Endothelial cell of umbilical vein (primary cell): ENCODE data around the gene ZBTB7A. TPM values are rescaled to one million over a fixed set of nuclear protein-coding genes. Genes with fewer than 3 reads are reported as not detected.

Experiments
- BruUV-seq: library from RNA; stranded (reverse); fragments of 400-500 nt; replicated peaks from 2 replicates; lab custom pipeline; 2021; lab: Mats Ljungman, UMichigan
- CTCF ChIA-PET: fragments of 300-600, 350-600 bp; sonication (Branson Sonifier 250); formaldehyde crosslinking; loops from one replicate; lab custom pipeline; 2021; ENCODE audit warnings: antibody characterized with exemption, inconsistent platforms; lab: Charles Lee
- POLR2A ChIA-PET: fragments of 300-600, 350-600 bp; sonication (Branson Sonifier 250); formaldehyde crosslinking; loops from one replicate; lab custom pipeline; 2021; ENCODE audit warnings: antibody characterized with exemption, inconsistent platforms; lab: Charles Lee
- DNase-seq: peaks from one replicate; pipeline ENCODE4 v3.0.0-alpha.2; 2011; ENCODE audit warnings: low read depth, low spot score
- FAIRE-seq: peaks from 2 replicates; lab custom pipeline; 2011; peaks lifted over from hg19 to GRCh38; lab: Jason Lieb, UNC
- H2AFZ ChIP-seq: 2 replicates; pipeline ENCODE4 v1.6.0; 2012; ENCODE audit warnings: low read depth, low read length, control low read depth, inconsistent platforms
- H3K27ac ChIP-seq: 2 replicates; pipeline ENCODE4 v1.5.1; 2011; ENCODE audit warnings: low read depth, mild to moderate bottlenecking, control low read depth, low read length, moderate library complexity; ENCODE audit not compliant: insufficient read depth
- H3K27me3 ChIP-seq, 2 experiments: 2 replicates each; pipeline versions ENCODE4 v1.6.0 to v1.6.1; 2011; ENCODE audit warnings: low read length in 2 of 2, mixed read lengths in 1 of 2; ENCODE audit not compliant: control insufficient read depth in 2 of 2, insufficient read depth in 2 of 2
- H3K36me3 ChIP-seq, 2 experiments: 2 replicates in 1 of 2; 3 replicates in 1 of 2; pipeline ENCODE4 v1.5.1; 2011; ENCODE audit warnings: low read length in 2 of 2, mild to moderate bottlenecking in 1 of 2, moderate library complexity in 1 of 2; ENCODE audit not compliant: control insufficient read depth in 2 of 2, insufficient read depth in 2 of 2; ENCODE audit errors: extremely low read depth in 1 of 2
- H3K4me1 ChIP-seq: 3 replicates; pipeline ENCODE4 v1.5.1; 2011; ENCODE audit warnings: mild to moderate bottlenecking, low read length; ENCODE audit not compliant: control insufficient read depth, insufficient read depth; ENCODE audit errors: extremely low read depth
- H3K4me2 ChIP-seq: 2 replicates; pipeline ENCODE4 v1.6.1; 2011; ENCODE audit warnings: low read length, control low read depth, mixed read lengths; ENCODE audit not compliant: insufficient read depth
- H3K4me3 ChIP-seq, 3 experiments: fragments of 200-600 bp in 1 of 3; sonication (generic), shearing (Covaris generic) in 1 of 3; replicated peaks in 1 of 3; 2 replicates each; pipeline ENCODE4 v1.5.1; 2011 to 2016; ENCODE audit warnings: control low read depth in 3 of 3, low read length in 3 of 3, mild to moderate bottlenecking in 2 of 3, inconsistent platforms in 1 of 3, low read depth in 1 of 3, moderate library complexity in 1 of 3; ENCODE audit not compliant: insufficient read depth in 1 of 3
- H3K79me2 ChIP-seq: 2 replicates; pipeline ENCODE4 v1.6.0; 2012; ENCODE audit warnings: low read length, inconsistent platforms; ENCODE audit not compliant: control insufficient read depth, insufficient read depth
- H3K9ac ChIP-seq: replicated peaks from 2 replicates; pipeline ENCODE3; 2011; ENCODE audit warnings: low read length, control low read depth; ENCODE audit not compliant: insufficient read depth; ENCODE audit errors: extremely low read depth
- H3K9me1 ChIP-seq: replicated peaks from 3 replicates; pipeline ENCODE4 v1.6.0; 2011; ENCODE audit warnings: mild to moderate bottlenecking, low read length; ENCODE audit not compliant: control insufficient read depth, insufficient read depth; ENCODE audit errors: extremely low read depth
- H3K9me3 ChIP-seq: replicated peaks from 2 replicates; pipeline ENCODE4 v1.5.1; 2012; ENCODE audit warnings: low read length, inconsistent platforms; ENCODE audit not compliant: control insufficient read depth, insufficient read depth
- H4K20me1 ChIP-seq: replicated peaks from 2 replicates; pipeline ENCODE3; 2011; ENCODE audit warnings: mild to moderate bottlenecking, low read length; ENCODE audit not compliant: control insufficient read depth, insufficient read depth; ENCODE audit errors: extremely low read depth
- CTCF ChIP-seq, 2 donors: IDR thresholded peaks; 1 replicate in 1 of 2; 2 replicates in 1 of 2; pipeline ENCODE4 v1.5.1; 2011; ENCODE audit warnings: low read length in 2 of 2, mild to moderate bottlenecking in 2 of 2, moderate library complexity in 2 of 2, control low read depth in 1 of 2, inconsistent platforms in 1 of 2, low read depth in 1 of 2; ENCODE audit not compliant: insufficient read depth in 1 of 2; ENCODE audit errors: extremely low read depth in 1 of 2
- GATA2 ChIP-seq: IDR thresholded peaks from 2 replicates; pipeline ENCODE4 v1.7.0; 2011; ENCODE audit warnings: low read depth, mild to moderate bottlenecking, moderate library complexity, mixed read lengths, low read length; ENCODE audit not compliant: insufficient read length, insufficient read depth
- JUN ChIP-seq: IDR thresholded peaks from 2 replicates; pipeline ENCODE4 v1.6.1; 2011; ENCODE audit warnings: borderline replicate concordance, low read depth; ENCODE audit not compliant: insufficient read length, insufficient read depth
- MAX ChIP-seq: IDR thresholded peaks from 2 replicates; pipeline ENCODE4 v1.6.1; 2011; ENCODE audit not compliant: insufficient read depth, insufficient read length
- MYC ChIP-seq: IDR thresholded peaks from one replicate; pipeline ENCODE4 v1.6.1; 2011; ENCODE audit warnings: mild to moderate bottlenecking, low read depth, low read length
- POLR2AphosphoS5 ChIP-seq: IDR thresholded peaks from 2 replicates; pipeline ENCODE4 v1.6.1; 2012; ENCODE audit warnings: low read depth, mild to moderate bottlenecking, control low read depth, low read length, moderate library complexity; ENCODE audit not compliant: insufficient read depth
- dilution Hi-C: fragments of 300-500 bp; cut with MboI; formaldehyde crosslinking; loops from one replicate; pipeline ENCODE4 v1.15.0; 2019; ENCODE audit warnings: low sequenced_read_pairs; ENCODE audit not compliant: extremely low pct_ligation_motif_present
- intact Hi-C: fragments of 100-400 bp; cut with micrococcal nuclease; formaldehyde crosslinking; loops from one replicate; pipeline ENCODE4 v1.10.0; 2022
- polyA plus RNA-seq, 4 experiments: library from polyadenylated mRNA; depleted of rRNA in 3 of 4; stranded (reverse) in 3 of 4; unstranded in 1 of 4; fragments of >200 nt; gene quantifications; 2 replicates each; pipeline versions ENCODE4 v1.2.1 to v1.2.3, GENCODE V29; 2011 to 2012; ENCODE audit warnings: missing spikeins in 1 of 4
- total RNA-seq: library from RNA; stranded (reverse); gene quantifications from 2 replicates; pipeline ENCODE4 v1.2.3, GENCODE V29; 2021

Gene ZBTB7A
- total and polyA plus RNA-seq, 2 donors (not counting 3 experiments of a cell fraction or from before 2014, with no cell fraction given): 8.2 to 29.0 TPM

- H4K20me1 ChIP-seq: no peaks in the 10 kb centered on the region
- H3K9me1 ChIP-seq: no peaks in the 10 kb centered on the region
- CTCF ChIA-PET: no interaction called here
Measured at GRCh38 chr19:4044990-4045465, 21.7 kb downstream of the ZBTB7A start.

More at GRCh38 chr19:4044990-4045465, 21.7 kb downstream of the ZBTB7A start:
- H3K4me1 ChIP-seq: no peaks in the 10 kb centered on the region
- intact Hi-C loops: no loop called here
- BruUV-seq: no TSS peak
- no peak for TF ChIP-seq POLR2AphosphoS5
- TF ChIP-seq MAX: no peak
- TF ChIP-seq GATA2: no peak
- no peak for TF ChIP-seq JUN
- TF ChIP-seq CTCF (IDR thresholded peaks at IDR 0.05; ENCODE audit: extremely low read depth in 1 of 2, insufficient read depth in 1 of 2, low read depth in 1 of 2, low read length in 2 of 2): no peak
- no peak for TF ChIP-seq MYC
- dilution Hi-C loops: no loop called here
- peaks cover 44% of the 10 kb centered on the region for H3K79me2 ChIP-seq
- POLR2A ChIA-PET: no interaction called here
- H2AFZ ChIP-seq: no peak overlapping the region
- H3K36me3 ChIP-seq: peaks cover 0 to 17% of the 10 kb centered on the region in 2 experiments
- no peak overlapping the region for H3K27ac ChIP-seq
- DNase-seq: no peak
- H3K27me3 ChIP-seq: no peaks in the 10 kb centered on the region
- no peaks in the 10 kb centered on the region for H3K9me3 ChIP-seq
- no peak for FAIRE-seq
- H3K4me2 ChIP-seq: no peak overlapping the region
- H3K4me3 ChIP-seq: no peak overlapping the region
- no peak overlapping the region for H3K9ac ChIP-seq
